ENCODE data around the gene TRERF1.
A peak's percentile ranks its signal among the peaks of the same experiment; 100 is the strongest.
"Not testable (repeated sequence)": the region's sequence is repeated elsewhere in the genome, so short reads cannot be mapped to it uniquely, and the experiment has no call there.

Gene TRERF1

DNA sequence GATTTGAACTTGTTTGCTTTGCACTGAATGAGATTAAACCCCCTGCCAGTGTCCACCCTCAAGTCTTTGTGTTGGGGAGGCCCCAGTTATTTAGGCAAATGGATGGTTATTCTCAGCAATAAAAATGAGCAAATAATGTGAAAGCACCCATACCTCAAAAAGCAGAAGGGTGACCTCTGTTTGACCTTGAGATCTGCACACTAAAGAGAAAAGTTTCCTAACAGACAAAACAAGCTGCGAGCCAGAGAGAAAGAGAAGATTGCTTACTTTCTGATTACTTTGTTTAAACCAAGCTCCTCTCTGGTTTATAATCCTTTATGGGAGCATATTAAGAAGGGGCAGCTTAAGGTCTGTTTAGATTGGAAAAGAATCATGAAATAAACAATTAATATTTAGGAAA lies 30.4 kb upstream of the TRERF1 start:
- H3K4me3 ChIP-seq (ENCODE audit: low read depth, low read length) = no peak overlapping the region
- TF ChIP-seq, protein P1, sequence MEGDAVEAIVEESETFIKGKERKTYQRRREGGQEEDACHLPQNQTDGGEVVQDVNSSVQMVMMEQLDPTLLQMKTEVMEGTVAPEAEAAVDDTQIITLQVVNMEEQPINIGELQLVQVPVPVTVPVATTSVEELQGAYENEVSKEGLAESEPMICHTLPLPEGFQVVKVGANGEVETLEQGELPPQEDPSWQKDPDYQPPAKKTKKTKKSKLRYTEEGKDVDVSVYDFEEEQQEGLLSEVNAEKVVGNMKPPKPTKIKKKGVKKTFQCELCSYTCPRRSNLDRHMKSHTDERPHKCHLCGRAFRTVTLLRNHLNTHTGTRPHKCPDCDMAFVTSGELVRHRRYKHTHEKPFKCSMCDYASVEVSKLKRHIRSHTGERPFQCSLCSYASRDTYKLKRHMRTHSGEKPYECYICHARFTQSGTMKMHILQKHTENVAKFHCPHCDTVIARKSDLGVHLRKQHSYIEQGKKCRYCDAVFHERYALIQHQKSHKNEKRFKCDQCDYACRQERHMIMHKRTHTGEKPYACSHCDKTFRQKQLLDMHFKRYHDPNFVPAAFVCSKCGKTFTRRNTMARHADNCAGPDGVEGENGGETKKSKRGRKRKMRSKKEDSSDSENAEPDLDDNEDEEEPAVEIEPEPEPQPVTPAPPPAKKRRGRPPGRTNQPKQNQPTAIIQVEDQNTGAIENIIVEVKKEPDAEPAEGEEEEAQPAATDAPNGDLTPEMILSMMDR (IDR thresholded peaks at IDR 0.05; ENCODE audit: insufficient read depth, low read depth, low read length, missing control alignments) = no peak
- DNase-seq (ENCODE audit: low read depth) = peak; percentile 8

- DNase-seq (ENCODE audit: low read depth) = no peak
- no peak overlapping the region for H3K4me3 ChIP-seq (ENCODE audit: low read depth, low read length)
- TF ChIP-seq, protein P1 (IDR thresholded peaks at IDR 0.05; ENCODE audit: insufficient read depth, low read depth, low read length, missing control alignments) = no peak
Measured at GRCh38 chr6:42471714-42472113, 20.0 kb upstream of the TRERF1 start.

GRCh38 chr6:42471142-42471541 lies 19.4 kb upstream of the TRERF1 start:
- TF ChIP-seq, protein P1 (IDR thresholded peaks at IDR 0.05; ENCODE audit: insufficient read depth, low read depth, low read length, missing control alignments) = no peak
- H3K4me3 ChIP-seq (ENCODE audit: low read depth, low read length) = no peak overlapping the region
- DNase-seq (ENCODE audit: low read depth) = no peak

GRCh38 chr6:42468273-42468672 lies 16.5 kb upstream of the TRERF1 start:
- no peak for DNase-seq (ENCODE audit: low read depth)
- no peak overlapping the region for H3K4me3 ChIP-seq (ENCODE audit: low read depth, low read length)
- TF ChIP-seq, protein P1 (IDR thresholded peaks at IDR 0.05; ENCODE audit: insufficient read depth, low read depth, low read length, missing control alignments) = no peak

DNA sequence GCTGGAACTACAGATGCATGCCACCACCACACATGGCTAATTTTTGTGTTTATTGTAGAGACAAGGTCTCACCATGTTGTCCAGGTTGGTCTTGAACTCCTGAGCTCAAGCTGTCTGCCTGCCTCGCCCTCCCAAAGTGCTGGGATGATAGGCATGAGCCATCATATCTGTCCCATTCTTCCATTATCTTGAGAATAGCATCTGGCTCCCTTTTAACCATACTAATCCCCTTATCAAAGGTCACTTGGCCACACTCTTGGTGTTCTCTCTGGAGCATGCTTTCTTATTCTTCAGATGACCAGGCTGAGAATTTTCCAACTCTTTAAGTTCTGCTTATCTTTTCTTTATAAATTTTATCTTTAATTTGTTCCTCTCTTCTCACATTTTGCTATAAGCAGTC lies 15.9 kb upstream of the TRERF1 start:
- no peak overlapping the region for H3K4me3 ChIP-seq (ENCODE audit: low read depth, low read length)
- no peak for DNase-seq (ENCODE audit: low read depth)
- TF ChIP-seq, protein P1 (IDR thresholded peaks at IDR 0.05; ENCODE audit: insufficient read depth, low read depth, low read length, missing control alignments) = no peak

- not testable (repeated sequence) for DNase-seq (ENCODE audit: low read depth)
Measured at GRCh38 chr6:42466470-42466869, 14.7 kb upstream of the TRERF1 start.

GRCh38 chr6:42462474-42462972 lies 10.8 kb upstream of the TRERF1 start:
- H3K4me3 ChIP-seq (ENCODE audit: low read depth, low read length) = no peak overlapping the region
- DNase-seq (ENCODE audit: low read depth) = no peak
- TF ChIP-seq, protein P1 (IDR thresholded peaks at IDR 0.05; ENCODE audit: insufficient read depth, low read depth, low read length, missing control alignments) = no peak

More at GRCh38 chr6:42466470-42466869, 14.7 kb upstream of the TRERF1 start:
- not testable (repeated sequence) for H3K4me3 ChIP-seq (ENCODE audit: low read depth, low read length)
